K562 (cell line): ENCODE measurements around the gene TMEM178A. TPM values are rescaled to one million over a fixed set of nuclear protein-coding genes. Genes with fewer than 3 reads are reported as not detected.

Experiments
- ATAC-seq: fragments of 200-7000 bp; cut with Tn5 transposase; 3 replicates; pipeline ENCODE4 v1.9.1; 2020; ENCODE audit warnings: moderate library complexity
- BruUV-seq: library from RNA; stranded (reverse); fragments of 400-500 nt; replicated peaks from 2 replicates; lab custom pipeline; 2021; lab: Mats Ljungman, UMichigan
- CTCF ChIA-PET: fragments of 300-600 bp; formaldehyde crosslinking; extraction: SDS; loops from one replicate; lab custom pipeline; 2021; ENCODE audit warnings: low intra/inter-chr PET ratio; lab: Yijun Ruan, JAX
- POLR2A ChIA-PET: fragments of 300-600, 350-650 bp; sonication (Branson Sonifier 250); formaldehyde crosslinking; extraction: SDS; loops from one replicate; lab custom pipeline; 2021; ENCODE audit warnings: antibody characterized with exemption, inconsistent platforms; lab: Yijun Ruan, JAX
- DNase-seq, 4 experiments: peaks; one replicate each; pipeline versions ENCODE4 v3.0.0 to v3.0.0-alpha.2; 2011 to 2018; ENCODE audit warnings: low spot score in 3 of 4, mixed read lengths in 3 of 4; ENCODE audit errors: extremely low read depth in 1 of 4
- FAIRE-seq: peaks from 2 replicates; lab custom pipeline; 2011; peaks lifted over from hg19 to GRCh38; lab: Jason Lieb, UNC
- H2AFZ ChIP-seq: 2 replicates; pipeline ENCODE4 v1.6.0; 2011; ENCODE audit warnings: low read depth, low read length, control low read depth, inconsistent platforms
- H3K27ac ChIP-seq: fragments of 200-600 bp; 3 replicates; pipeline ENCODE4 v1.8.0; 2011; ENCODE audit warnings: low read depth, mild to moderate bottlenecking, control low read depth, inconsistent platforms, low read length, moderate library complexity, mixed read lengths; ENCODE audit errors: extremely low read depth
- H3K27me3 ChIP-seq, 2 experiments: fragments of 300-600 bp in 1 of 2; 2 replicates in 1 of 2; 3 replicates in 1 of 2; pipeline versions ENCODE4 v1.6.0 to v1.8.0; 2011; ENCODE audit warnings: inconsistent platforms in 2 of 2, low read length in 2 of 2, mild to moderate bottlenecking in 1 of 2, mixed read lengths in 1 of 2, moderate library complexity in 1 of 2; ENCODE audit not compliant: control insufficient read depth in 2 of 2, insufficient read depth in 2 of 2
- H3K36me3 ChIP-seq: fragments of 300-600 bp; 3 replicates; pipeline ENCODE4 v1.8.0; 2011; ENCODE audit warnings: mild to moderate bottlenecking, low read length, inconsistent platforms; ENCODE audit not compliant: control insufficient read depth, insufficient read depth
- H3K4me1 ChIP-seq, 2 experiments: fragments of 200-600 bp in 1 of 2; replicated peaks in 1 of 2; 2 replicates in 1 of 2; 3 replicates in 1 of 2; pipeline versions ENCODE4 v1.5.1 to v1.8.0; 2011; ENCODE audit warnings: inconsistent platforms in 2 of 2, low read length in 2 of 2, mild to moderate bottlenecking in 1 of 2, mixed read lengths in 1 of 2, moderate library complexity in 1 of 2; ENCODE audit not compliant: control insufficient read depth in 2 of 2, insufficient read depth in 2 of 2
- H3K4me2 ChIP-seq: 2 replicates; pipeline ENCODE4 v1.6.1; 2011; ENCODE audit warnings: low read length, control low read depth, inconsistent platforms, mixed read lengths; ENCODE audit not compliant: insufficient read depth
- H3K4me3 ChIP-seq: fragments of 200-600 bp; sonication (generic), shearing (Covaris generic); 2 replicates; pipeline ENCODE4 v1.5.1; 2016; ENCODE audit warnings: control low read depth, inconsistent platforms
- H3K79me2 ChIP-seq: fragments of 200-600 bp; 3 replicates; pipeline ENCODE4 v1.8.0; 2011; ENCODE audit warnings: low read length, inconsistent platforms; ENCODE audit not compliant: control insufficient read depth, insufficient read depth
- H3K9ac ChIP-seq, 2 experiments: 2 replicates each; pipeline versions ENCODE4 v1.6.0 to v1.6.1; 2011; ENCODE audit warnings: low read depth in 2 of 2, low read length in 2 of 2, control low read depth in 1 of 2, inconsistent platforms in 1 of 2, mild to moderate bottlenecking in 1 of 2, mixed read lengths in 1 of 2; ENCODE audit not compliant: insufficient read depth in 1 of 2
- H3K9me1 ChIP-seq: one replicate; pipeline ENCODE4 v1.6.0; 2011; ENCODE audit warnings: inconsistent platforms, mild to moderate bottlenecking, low read length, moderate library complexity; ENCODE audit not compliant: control insufficient read depth, insufficient read depth
- H3K9me3 ChIP-seq: replicated peaks from 2 replicates; pipeline ENCODE4 v1.5.1; 2011; ENCODE audit warnings: low read depth, low read length, inconsistent platforms; ENCODE audit not compliant: control insufficient read depth, insufficient read depth
- H4K20me1 ChIP-seq: replicated peaks from 2 replicates; pipeline ENCODE4 v1.6.1; 2011; ENCODE audit warnings: low read length, inconsistent platforms, mixed read lengths; ENCODE audit not compliant: control insufficient read depth, insufficient read depth
- CBFA2T3 ChIP-seq: fragments of 450-650 bp; IDR thresholded peaks from 2 replicates; pipeline ENCODE4 v1.6.1; 2017
- CGGBP1 ChIP-seq: fragments of 250-450 bp; sonication (Bioruptor Pico); IDR thresholded peaks from 2 replicates; pipeline ENCODE4 v1.9.0; 2021; ENCODE audit warnings: mild to moderate bottlenecking
- DNMT1 ChIP-seq: fragments of 450-650 bp; IDR thresholded peaks from 2 replicates; pipeline ENCODE4 v1.6.1; 2016; ENCODE audit warnings: antibody characterized with exemption, mild to moderate bottlenecking
- E2F8 ChIP-seq: fragments of 450-650 bp; IDR thresholded peaks from 2 replicates; pipeline ENCODE4 v1.7.1; 2018; ENCODE audit warnings: mild to moderate bottlenecking, low read depth; ENCODE audit not compliant: partially characterized antibody
- GABPA ChIP-seq: fragments of 200-800 bp; sonication (Bioruptor generic); conservative IDR thresholded peaks from 2 replicates; pipeline ENCODE4 v1.6.1; 2016; ENCODE audit warnings: low read depth, missing genetic modification characterization, missing compliant biosample characterization
- NR4A1 ChIP-seq, 2 experiments: fragments of 250-450 bp in 1 of 2; fragments of 450-650 bp in 1 of 2; sonication (Bioruptor Pico) in 1 of 2; IDR thresholded peaks; 2 replicates each; pipeline versions ENCODE4 v1.4.0 to v1.6.1; 2016 to 2020; ENCODE audit warnings: mild to moderate bottlenecking in 2 of 2, missing compliant biosample characterization in 1 of 2, missing genetic modification characterization in 1 of 2, moderate library complexity in 1 of 2
- PCBP1 ChIP-seq: fragments of 200-400 bp; formaldehyde crosslinking; IDR thresholded peaks from 2 replicates; pipeline ENCODE4 v1.6.1; 2018; ENCODE audit warnings: mild to moderate bottlenecking, low read depth, low read length; ENCODE audit not compliant: poor library complexity, severe bottlenecking
- PURB ChIP-seq: sonication (generic); formaldehyde crosslinking; IDR thresholded peaks from 2 replicates; pipeline ENCODE4 v1.9.0; 2021; ENCODE audit warnings: low read depth, mild to moderate bottlenecking, missing genetic modification reagents
- SLC30A9 ChIP-seq: fragments of 250-450 bp; sonication (Bioruptor Pico); IDR thresholded peaks from 2 replicates; pipeline ENCODE4 v1.8.0; 2022; ENCODE audit warnings: mild to moderate bottlenecking, moderate library complexity
- SMARCB1 ChIP-seq: IDR thresholded peaks from 2 replicates; pipeline ENCODE4 v1.6.1; 2011; ENCODE audit warnings: improper control_type of control experiment, low read depth; ENCODE audit not compliant: insufficient read length
- ZNF75A ChIP-seq: fragments of 450-650 bp; formaldehyde crosslinking; IDR thresholded peaks from 2 replicates; pipeline ENCODE4 v1.4.0; 2020; ENCODE audit warnings: mild to moderate bottlenecking
- whole genome bisulfite sequencing: fragments of 100-300 bp; shearing (Covaris generic); methylation state at CpG from one replicate; pipeline ENCODE4 v1.1.6; 2016; ENCODE audit warnings: low coverage, mixed read lengths; ENCODE audit not compliant: insufficient coverage; ENCODE audit errors: missing lambda C conversion rate; 5-methylcytosine and 5-hydroxymethylcytosine counted together
- in situ Hi-C: fragments of 300-500 bp; cut with MboI; formaldehyde crosslinking; loops from 4 replicates; pipeline ENCODE4 v1.15.0; 2018; ENCODE audit warnings: inconsistent platforms, mixed read lengths
- intact Hi-C: fragments of 100-400 bp; cut with micrococcal nuclease; formaldehyde crosslinking; loops from 2 replicates; pipeline ENCODE4 v1.14.2; 2022
- polyA plus RNA-seq, 8 experiments: library from polyadenylated mRNA; depleted of rRNA in 4 of 8; stranded (reverse) in 5 of 8; unstranded in 3 of 8; fragments of >200 nt; fragmentation: Nextera tagmentation in 2 of 8; fragmentation: Illumina TruSeq in 1 of 8; extraction: Ambion mirVana in 2 of 8; extraction: Trizol in 1 of 8; gene quantifications; 2 replicates each; pipeline versions ENCODE4 v1.2.1 to v1.2.3, GENCODE V29; 2011 to 2014; ENCODE audit warnings: inconsistent platforms in 1 of 8, missing spikeins in 1 of 8
- total RNA-seq, 7 experiments: library from RNA; depleted of rRNA in 6 of 7; stranded (reverse); fragments of >200 nt in 6 of 7; fragmentation: Illumina TruSeq in 2 of 7; extraction: Trizol in 2 of 7; gene quantifications; 2 replicates each; pipeline versions ENCODE4 v1.2.1 to v1.2.3, GENCODE V29; 2011 to 2021; ENCODE audit warnings: low replicate concordance in 1 of 7
- TF ChIP-seq, protein P1 (sequence below): fragments of 250-450 bp; sonication (Bioruptor Pico); IDR thresholded peaks from 2 replicates; pipeline ENCODE4 v1.8.0; 2021; ENCODE audit warnings: moderate library complexity, mild to moderate bottlenecking, inconsistent platforms
- TF ChIP-seq, protein P2 (sequence below): fragments of 450-650 bp; formaldehyde crosslinking; IDR thresholded peaks from 2 replicates; pipeline ENCODE4 v1.4.0; 2020; ENCODE audit warnings: mild to moderate bottlenecking

TMEM178A gene
- total and polyA plus RNA-seq, 9 of the 15 experiments (the other 6 are each of a cell fraction or from before 2014, with no cell fraction given), result 0.04 to 0.17 TPM; not detected in 7

DNA sequence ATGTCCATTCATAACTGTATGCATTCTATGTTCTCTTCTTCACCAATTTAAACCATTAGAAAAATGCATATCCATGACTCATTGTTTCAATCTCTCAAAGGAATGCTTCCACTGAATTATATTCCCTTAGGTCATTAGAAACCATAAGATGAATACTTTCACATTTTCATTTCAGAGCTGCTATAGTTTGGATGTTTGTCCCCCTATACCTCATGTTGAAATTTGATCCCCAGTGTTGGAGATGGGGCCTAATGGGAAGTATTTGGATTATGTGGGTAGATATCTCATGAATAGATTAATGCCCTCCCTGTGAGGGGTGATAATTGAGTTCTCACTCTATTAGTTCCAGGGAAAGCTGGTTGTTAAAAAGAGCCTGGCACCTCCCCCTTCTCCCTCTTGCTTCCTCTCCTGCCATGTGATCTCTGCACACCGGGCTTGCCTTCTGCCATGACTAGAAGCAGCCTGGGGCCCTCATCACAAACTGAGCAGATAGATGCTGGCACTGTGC lies 77.6 kb downstream of the TMEM178A start:
- no peak for FAIRE-seq
- no peak for DNase-seq
- no peaks in the 10 kb centered on the region for H3K4me1 ChIP-seq
- peaks cover 8% of the 10 kb centered on the region; the same call in 1 of the 3 replicates for H3K79me2 ChIP-seq
- H3K9ac ChIP-seq, result no peak overlapping the region
- no peak overlapping the region for H3K4me2 ChIP-seq
- no peak overlapping the region for H2AFZ ChIP-seq
- no peaks in the 10 kb centered on the region for H3K9me1 ChIP-seq
- H3K9me3 ChIP-seq, result no peaks in the 10 kb centered on the region
- CTCF ChIA-PET, result no interaction called here
- POLR2A ChIA-PET, result interaction anchor here (1.2 to 1.6 kb wide), 3 partner anchors 9 to 32 kb away, joined by 3 to 5 read pairs (median 3); no protein-coding TSS in a partner anchor
- BruUV-seq, result no TSS peak
- intact Hi-C loops (no loop called here), in situ Hi-C loops (no loop called here)
- no peak overlapping the region for H3K27ac ChIP-seq
- no peak for ATAC-seq
- H3K27me3 ChIP-seq, result no peaks in the 10 kb centered on the region
- 0 out of 2 replicates have a peak, but pooled peaks cover 4% of the 10 kb centered on the region for H4K20me1 ChIP-seq
- peaks cover 91% of the 10 kb centered on the region for H3K36me3 ChIP-seq
- TF ChIP-seq CGGBP1 (CRISPR knock-in tag) (no peak), PURB (CRISPR knock-in tag) (no peak), CBFA2T3 (no peak), GABPA (tag) (no peak), SMARCB1 (no peak), SLC30A9 (CRISPR knock-in tag) (no peak), NR4A1 (CRISPR knock-in tag; IDR thresholded peaks at IDR 0.05) (no peak), NR4A1 (tag; IDR thresholded peaks at IDR 0.05) (no peak), DNMT1 (no peak), E2F8 (no peak), PCBP1 (no peak), ZNF75A (CRISPR knock-in tag) (no peak)
- TF ChIP-seq, protein P1, sequence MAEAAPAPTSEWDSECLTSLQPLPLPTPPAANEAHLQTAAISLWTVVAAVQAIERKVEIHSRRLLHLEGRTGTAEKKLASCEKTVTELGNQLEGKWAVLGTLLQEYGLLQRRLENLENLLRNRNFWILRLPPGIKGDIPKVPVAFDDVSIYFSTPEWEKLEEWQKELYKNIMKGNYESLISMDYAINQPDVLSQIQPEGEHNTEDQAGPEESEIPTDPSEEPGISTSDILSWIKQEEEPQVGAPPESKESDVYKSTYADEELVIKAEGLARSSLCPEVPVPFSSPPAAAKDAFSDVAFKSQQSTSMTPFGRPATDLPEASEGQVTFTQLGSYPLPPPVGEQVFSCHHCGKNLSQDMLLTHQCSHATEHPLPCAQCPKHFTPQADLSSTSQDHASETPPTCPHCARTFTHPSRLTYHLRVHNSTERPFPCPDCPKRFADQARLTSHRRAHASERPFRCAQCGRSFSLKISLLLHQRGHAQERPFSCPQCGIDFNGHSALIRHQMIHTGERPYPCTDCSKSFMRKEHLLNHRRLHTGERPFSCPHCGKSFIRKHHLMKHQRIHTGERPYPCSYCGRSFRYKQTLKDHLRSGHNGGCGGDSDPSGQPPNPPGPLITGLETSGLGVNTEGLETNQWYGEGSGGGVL (CRISPR knock-in tag), result no peak
- TF ChIP-seq, protein P2, sequence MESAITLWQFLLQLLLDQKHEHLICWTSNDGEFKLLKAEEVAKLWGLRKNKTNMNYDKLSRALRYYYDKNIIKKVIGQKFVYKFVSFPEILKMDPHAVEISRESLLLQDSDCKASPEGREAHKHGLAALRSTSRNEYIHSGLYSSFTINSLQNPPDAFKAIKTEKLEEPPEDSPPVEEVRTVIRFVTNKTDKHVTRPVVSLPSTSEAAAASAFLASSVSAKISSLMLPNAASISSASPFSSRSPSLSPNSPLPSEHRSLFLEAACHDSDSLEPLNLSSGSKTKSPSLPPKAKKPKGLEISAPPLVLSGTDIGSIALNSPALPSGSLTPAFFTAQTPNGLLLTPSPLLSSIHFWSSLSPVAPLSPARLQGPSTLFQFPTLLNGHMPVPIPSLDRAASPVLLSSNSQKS (CRISPR knock-in tag), result no peak
- WGBS, result 83% methylated on average over 1 of the region's 1 CpG
- no peak overlapping the region for H3K4me3 ChIP-seq
